ENCODE data around the gene FNIP2.
"Not testable (repeated sequence)": the region's sequence is repeated elsewhere in the genome, so short reads cannot be mapped to it uniquely, and the experiment has no call there.

The FNIP2 gene

GRCh38 chr4:158875455-158875854 is 106.6 kb downstream of the FNIP2 start:
- DNase-seq: no peak

- no peak for DNase-seq
Observed at GRCh38 chr4:158877069-158877468, 108.2 kb downstream of the FNIP2 start.

- not testable (repeated sequence) for DNase-seq
Observed at GRCh38 chr4:158882142-158882541, 113.3 kb downstream of the FNIP2 start.

GRCh38 chr4:158884280-158884679 is 115.5 kb downstream of the FNIP2 start:
- no peak for DNase-seq

GRCh38 chr4:158885564-158885963 is 116.7 kb downstream of the FNIP2 start:
- DNase-seq: no peak

GRCh38 chr4:158890294-158890693 is 121.5 kb downstream of the FNIP2 start:
- no peak for DNase-seq

- no peak for DNase-seq
Observed at GRCh38 chr4:158891256-158891655, 122.4 kb downstream of the FNIP2 start.

- no peak for DNase-seq
Observed at GRCh38 chr4:158894826-158895225, 126.0 kb downstream of the FNIP2 start.

- no peak for DNase-seq
Observed at GRCh38 chr4:158895797-158896576, 127.2 kb downstream of the FNIP2 start.

- DNase-seq: not testable (repeated sequence)
Observed at GRCh38 chr4:158896577-158897238, 127.9 kb downstream of the FNIP2 start.

GRCh38 chr4:158900408-158900807 is 131.6 kb downstream of the FNIP2 start:
- DNase-seq: not testable (repeated sequence)

GRCh38 chr4:158902280-158903078 is 133.7 kb downstream of the FNIP2 start:
- not testable (repeated sequence) for DNase-seq

- DNase-seq: no peak
Observed at GRCh38 chr4:158903079-158903456, 134.2 kb downstream of the FNIP2 start.

- no peak for DNase-seq
Observed at GRCh38 chr4:158903472-158904043, 134.7 kb downstream of the FNIP2 start.

GRCh38 chr4:158904815-158905214 is 136.0 kb downstream of the FNIP2 start:
- no peak for DNase-seq

- no peak for DNase-seq
Observed at GRCh38 chr4:158906073-158906472, 137.2 kb downstream of the FNIP2 start.

- no peak for DNase-seq
Observed at GRCh38 chr4:158912390-158912789, 143.6 kb downstream of the FNIP2 start.

GRCh38 chr4:158912806-158913205 is 144.0 kb downstream of the FNIP2 start:
- DNase-seq: no peak

GRCh38 chr4:158913766-158914165 is 144.9 kb downstream of the FNIP2 start:
- no peak for DNase-seq

GRCh38 chr4:158914218-158914617 is 145.4 kb downstream of the FNIP2 start:
- no peak for DNase-seq

GRCh38 chr4:158915683-158916241 is 146.9 kb downstream of the FNIP2 start:
- no peak for DNase-seq

- DNase-seq: not testable (repeated sequence)
Observed at GRCh38 chr4:158920452-158920996, 151.7 kb downstream of the FNIP2 start.

- DNase-seq: not testable (repeated sequence)
Observed at GRCh38 chr4:158927774-158928173, 158.9 kb downstream of the FNIP2 start.

Measured in NCI-H1105 treated with DMSO at 0.1 percent for 48 hours (cell line).